ENCODE measurements around the gene SUPT3H. TPM values are rescaled to one million over a fixed set of nuclear protein-coding genes. Genes with fewer than 3 reads are reported as not detected.

The SUPT3H gene
- polyA plus RNA-seq, 1 donor: 12.0 TPM

- H3K9me3 ChIP-seq (ENCODE audit: control insufficient read depth, low read depth, low read length): no peaks in the 10 kb centered on the region
- DNase-seq: no peak
- H3K4me3 ChIP-seq (ENCODE audit: low read length): no peak overlapping the region
- no peaks in the 10 kb centered on the region for H3K36me3 ChIP-seq (ENCODE audit: control insufficient read depth, insufficient read depth, low read length)
- H3K27me3 ChIP-seq (ENCODE audit: control insufficient read depth, insufficient read depth, low read length): no peaks in the 10 kb centered on the region
- H3K4me1 ChIP-seq (ENCODE audit: control insufficient read depth, insufficient read depth, low read length): no peaks in the 10 kb centered on the region
- no peak overlapping the region for H3K27ac ChIP-seq (ENCODE audit: low read length)
These were observed 251.7 kb downstream of the SUPT3H start for GRCh38 chr6:45126033-45126432.

- Histone ChIP-seq H3K27me3 (ENCODE audit: control insufficient read depth, insufficient read depth, low read length) (no peaks in the 10 kb centered on the region), H3K4me3 (ENCODE audit: low read length) (no peak overlapping the region), H3K4me1 (ENCODE audit: control insufficient read depth, insufficient read depth, low read length) (peaks cover 4% of the 10 kb centered on the region), H3K36me3 (ENCODE audit: control insufficient read depth, insufficient read depth, low read length) (no peaks in the 10 kb centered on the region), H3K27ac (ENCODE audit: low read length) (no peak overlapping the region), H3K9me3 (ENCODE audit: control insufficient read depth, low read depth, low read length) (no peaks in the 10 kb centered on the region)
- WGBS (ENCODE audit: insufficient coverage, low lambda C conversion rate): no CpG with 5 or more reads among the region's 1 CpG
- no peak for DNase-seq
These were observed 254.7 kb downstream of the SUPT3H start for GRCh38 chr6:45123023-45123422.

- H3K9me3 ChIP-seq (ENCODE audit: control insufficient read depth, low read depth, low read length): no peaks in the 10 kb centered on the region
- peaks cover 4% of the 10 kb centered on the region for H3K4me1 ChIP-seq (ENCODE audit: control insufficient read depth, insufficient read depth, low read length)
- no CpG with 5 or more reads among the region's 1 CpG for WGBS (ENCODE audit: insufficient coverage, low lambda C conversion rate)
- DNase-seq: peak; percentile 86 to 92
- H3K4me3 ChIP-seq (ENCODE audit: low read length): no peak overlapping the region
- H3K36me3 ChIP-seq (ENCODE audit: control insufficient read depth, insufficient read depth, low read length): no peaks in the 10 kb centered on the region
- H3K27ac ChIP-seq (ENCODE audit: low read length): peak overlapping the region; percentile 60
- no peaks in the 10 kb centered on the region for H3K27me3 ChIP-seq (ENCODE audit: control insufficient read depth, insufficient read depth, low read length)
These were observed 259.0 kb downstream of the SUPT3H start for GRCh38 chr6:45118754-45119153.

- Histone ChIP-seq H3K4me1 (ENCODE audit: control insufficient read depth, insufficient read depth, low read length) (peaks cover 4% of the 10 kb centered on the region), H3K4me3 (ENCODE audit: low read length) (no peak overlapping the region), H3K27me3 (ENCODE audit: control insufficient read depth, insufficient read depth, low read length) (no peaks in the 10 kb centered on the region), H3K9me3 (ENCODE audit: control insufficient read depth, low read depth, low read length) (no peaks in the 10 kb centered on the region), H3K27ac (ENCODE audit: low read length) (no peak overlapping the region), H3K36me3 (ENCODE audit: control insufficient read depth, insufficient read depth, low read length) (no peaks in the 10 kb centered on the region)
- no peak for DNase-seq
These were observed 260.9 kb downstream of the SUPT3H start for GRCh38 chr6:45116714-45117410.

GRCh38 chr6:45115696-45116095, 262.0 kb downstream of the SUPT3H start:
- DNase-seq: no peak
- Histone ChIP-seq H3K4me3 (ENCODE audit: low read length) (no peak overlapping the region), H3K27ac (ENCODE audit: low read length) (no peak overlapping the region), H3K27me3 (ENCODE audit: control insufficient read depth, insufficient read depth, low read length) (no peaks in the 10 kb centered on the region), H3K36me3 (ENCODE audit: control insufficient read depth, insufficient read depth, low read length) (no peaks in the 10 kb centered on the region), H3K9me3 (ENCODE audit: control insufficient read depth, low read depth, low read length) (no peaks in the 10 kb centered on the region), H3K4me1 (ENCODE audit: control insufficient read depth, insufficient read depth, low read length) (peaks cover 4% of the 10 kb centered on the region)
- WGBS (ENCODE audit: insufficient coverage, low lambda C conversion rate): 20% methylated on average over 1 of the region's 3 CpGs

GRCh38 chr6:45112711-45113110, 265.0 kb downstream of the SUPT3H start:
- no peak for DNase-seq
- no peak overlapping the region for H3K4me3 ChIP-seq (ENCODE audit: low read length)
- H3K9me3 ChIP-seq (ENCODE audit: control insufficient read depth, low read depth, low read length): no peaks in the 10 kb centered on the region
- H3K4me1 ChIP-seq (ENCODE audit: control insufficient read depth, insufficient read depth, low read length): no peaks in the 10 kb centered on the region
- H3K36me3 ChIP-seq (ENCODE audit: control insufficient read depth, insufficient read depth, low read length): no peaks in the 10 kb centered on the region
- no peaks in the 10 kb centered on the region for H3K27me3 ChIP-seq (ENCODE audit: control insufficient read depth, insufficient read depth, low read length)
- H3K27ac ChIP-seq (ENCODE audit: low read length): no peak overlapping the region

GRCh38 chr6:45109551-45109950, 268.2 kb downstream of the SUPT3H start:
- Histone ChIP-seq H3K36me3 (ENCODE audit: control insufficient read depth, insufficient read depth, low read length) (no peaks in the 10 kb centered on the region), H3K27me3 (ENCODE audit: control insufficient read depth, insufficient read depth, low read length) (no peaks in the 10 kb centered on the region), H3K4me3 (ENCODE audit: low read length) (no peak overlapping the region), H3K9me3 (ENCODE audit: control insufficient read depth, low read depth, low read length) (no peaks in the 10 kb centered on the region), H3K4me1 (ENCODE audit: control insufficient read depth, insufficient read depth, low read length) (no peaks in the 10 kb centered on the region), H3K27ac (ENCODE audit: low read length) (no peak overlapping the region)
- WGBS (ENCODE audit: insufficient coverage, low lambda C conversion rate): 100% methylated on average over 1 of the region's 1 CpG
- DNase-seq: no peak

- Histone ChIP-seq H3K27me3 (ENCODE audit: control insufficient read depth, insufficient read depth, low read length) (no peaks in the 10 kb centered on the region), H3K27ac (ENCODE audit: low read length) (no peak overlapping the region), H3K9me3 (ENCODE audit: control insufficient read depth, low read depth, low read length) (no peaks in the 10 kb centered on the region), H3K36me3 (ENCODE audit: control insufficient read depth, insufficient read depth, low read length) (no peaks in the 10 kb centered on the region), H3K4me1 (ENCODE audit: control insufficient read depth, insufficient read depth, low read length) (no peaks in the 10 kb centered on the region), H3K4me3 (ENCODE audit: low read length) (no peak overlapping the region)
- DNase-seq: no peak
- WGBS (ENCODE audit: insufficient coverage, low lambda C conversion rate): no CpG with 5 or more reads among the region's 2 CpGs
These were observed 272.4 kb downstream of the SUPT3H start for GRCh38 chr6:45105170-45105820.

- H3K4me3 ChIP-seq (ENCODE audit: low read length): no peak overlapping the region
- WGBS (ENCODE audit: insufficient coverage, low lambda C conversion rate): no CpG with 5 or more reads among the region's 1 CpG
- H3K27ac ChIP-seq (ENCODE audit: low read length): no peak overlapping the region
- H3K36me3 ChIP-seq (ENCODE audit: control insufficient read depth, insufficient read depth, low read length): no peaks in the 10 kb centered on the region
- H3K4me1 ChIP-seq (ENCODE audit: control insufficient read depth, insufficient read depth, low read length): no peaks in the 10 kb centered on the region
- H3K27me3 ChIP-seq (ENCODE audit: control insufficient read depth, insufficient read depth, low read length): no peaks in the 10 kb centered on the region
- DNase-seq: no peak
- no peaks in the 10 kb centered on the region for H3K9me3 ChIP-seq (ENCODE audit: control insufficient read depth, low read depth, low read length)
These were observed 273.3 kb downstream of the SUPT3H start for GRCh38 chr6:45104429-45104828.

- Histone ChIP-seq H3K36me3 (ENCODE audit: control insufficient read depth, insufficient read depth, low read length) (no peaks in the 10 kb centered on the region), H3K4me1 (ENCODE audit: control insufficient read depth, insufficient read depth, low read length) (no peaks in the 10 kb centered on the region), H3K27me3 (ENCODE audit: control insufficient read depth, insufficient read depth, low read length) (no peaks in the 10 kb centered on the region), H3K9me3 (ENCODE audit: control insufficient read depth, low read depth, low read length) (no peaks in the 10 kb centered on the region), H3K4me3 (ENCODE audit: low read length) (no peak overlapping the region), H3K27ac (ENCODE audit: low read length) (no peak overlapping the region)
- no CpG with 5 or more reads among the region's 1 CpG for WGBS (ENCODE audit: insufficient coverage, low lambda C conversion rate)
- no peak for DNase-seq
These were observed 279.5 kb downstream of the SUPT3H start for GRCh38 chr6:45098256-45098655.

GRCh38 chr6:45094831-45095230, 282.9 kb downstream of the SUPT3H start:
- no peaks in the 10 kb centered on the region for H3K36me3 ChIP-seq (ENCODE audit: control insufficient read depth, insufficient read depth, low read length)
- WGBS (ENCODE audit: insufficient coverage, low lambda C conversion rate): 88% methylated on average over 2 of the region's 4 CpGs
- H3K4me3 ChIP-seq (ENCODE audit: low read length): no peak overlapping the region
- DNase-seq: no peak
- H3K27ac ChIP-seq (ENCODE audit: low read length): no peak overlapping the region
- H3K27me3 ChIP-seq (ENCODE audit: control insufficient read depth, insufficient read depth, low read length): no peaks in the 10 kb centered on the region
- no peaks in the 10 kb centered on the region for H3K4me1 ChIP-seq (ENCODE audit: control insufficient read depth, insufficient read depth, low read length)
- no peaks in the 10 kb centered on the region for H3K9me3 ChIP-seq (ENCODE audit: control insufficient read depth, low read depth, low read length)

Measured in large intestine (tissue), 3 donors.